ENCODE measurements around the gene PHOX2A.

- no peak for TF ChIP-seq GATA2 (IDR thresholded peaks at IDR 0.05; ENCODE audit: low read depth, low read length)
- TF ChIP-seq GATA3 (IDR thresholded peaks at IDR 0.05; ENCODE audit: low read depth, low read length) = no peak
Measured at GRCh38 chr11:72220696-72221363, 23.1 kb downstream of the PHOX2A start.

All from SH-SY5Y (cell line).